Mesendoderm (in vitro differentiated cells): ENCODE measurements around the gene HDHD5.

ENCODE experiments used
- DNase-seq: peaks from one replicate; pipeline ENCODE4 v3.0.0; 2013
- H2AK5ac ChIP-seq: 2 replicates; pipeline ENCODE4 v1.6.1; 2013; ENCODE audit warnings: low read length, inconsistent platforms
- H2BK120ac ChIP-seq: 2 replicates; pipeline ENCODE4 v1.6.1; 2013; ENCODE audit warnings: low read depth, mild to moderate bottlenecking, low read length, moderate library complexity, mixed read lengths
- H2BK15ac ChIP-seq: replicated peaks from 2 replicates; pipeline ENCODE4 v1.6.1; 2013; ENCODE audit warnings: low read depth, mild to moderate bottlenecking, moderate library complexity
- H2BK5ac ChIP-seq: 2 replicates; pipeline ENCODE4 v1.6.1; 2013; ENCODE audit warnings: low read length, inconsistent platforms
- H3K18ac ChIP-seq: 2 replicates; pipeline ENCODE4 v1.6.1; 2013; ENCODE audit warnings: mild to moderate bottlenecking, low read length, mixed read lengths
- H3K23ac ChIP-seq: one replicate; pipeline ENCODE4 v1.6.1; 2013; ENCODE audit warnings: low read length
- H3K27ac ChIP-seq: 2 replicates; pipeline ENCODE4 v1.5.1; 2013; ENCODE audit warnings: low read depth, mild to moderate bottlenecking, inconsistent platforms, low read length, moderate library complexity
- H3K27me3 ChIP-seq: 2 replicates; pipeline ENCODE4 v1.6.1; 2013; ENCODE audit warnings: low read length, control low read depth, mild to moderate bottlenecking, inconsistent platforms; ENCODE audit not compliant: insufficient read depth, poor library complexity
- H3K36me3 ChIP-seq: 2 replicates; pipeline ENCODE4 v1.6.1; 2013; ENCODE audit warnings: low read length, inconsistent platforms; ENCODE audit not compliant: control insufficient read depth, insufficient read depth
- H3K4ac ChIP-seq: one replicate; pipeline ENCODE4 v1.6.1; 2013; ENCODE audit warnings: low read depth, mild to moderate bottlenecking, low read length, moderate library complexity
- H3K4me1 ChIP-seq: 2 replicates; pipeline ENCODE4 v1.6.1; 2013; ENCODE audit warnings: low read depth, low read length, inconsistent platforms; ENCODE audit not compliant: control insufficient read depth
- H3K4me2 ChIP-seq: 2 replicates; pipeline ENCODE4 v1.6.1; 2013; ENCODE audit warnings: low read length
- H3K4me3 ChIP-seq: 2 replicates; pipeline ENCODE4 v1.5.1; 2013; ENCODE audit warnings: mild to moderate bottlenecking, low read length
- H3K56ac ChIP-seq: one replicate; pipeline ENCODE4 v1.6.1; 2013; ENCODE audit warnings: low read length
- H3K79me1 ChIP-seq: 2 replicates; pipeline ENCODE4 v1.6.1; 2013; ENCODE audit warnings: low read length, inconsistent platforms
- H3K79me2 ChIP-seq: 2 replicates; pipeline ENCODE4 v1.6.1; 2013; ENCODE audit warnings: mild to moderate bottlenecking, low read length; ENCODE audit not compliant: control insufficient read depth, insufficient read depth
- H3K9ac ChIP-seq: 2 replicates; pipeline ENCODE4 v1.6.1; 2013; ENCODE audit warnings: low read length, inconsistent platforms
- H4K5ac ChIP-seq: one replicate; pipeline ENCODE4 v1.6.1; 2013; ENCODE audit warnings: low read length
- H4K8ac ChIP-seq: one replicate; pipeline ENCODE4 v1.6.1; 2013; ENCODE audit warnings: low read depth, mild to moderate bottlenecking, control low read depth, low read length, moderate library complexity
- WGBS: extraction: QIAGEN DNeasy Blood & Tissue Kit; methylation state at CpG from one replicate; pipeline ENCODE4 v1.1.7; 2013; ENCODE audit warnings: low lambda C conversion rate, missing lambda C conversion rate; ENCODE audit not compliant: insufficient coverage; ENCODE audit errors: extremely low coverage; 5-methylcytosine and 5-hydroxymethylcytosine counted together

HDHD5 gene

GRCh38 chr22:17101475-17102296 is 57.4 kb downstream of the HDHD5 start:
- H2BK15ac ChIP-seq, result no peak overlapping the region
- no peak for DNase-seq
- no peaks in the 10 kb centered on the region for H3K27me3 ChIP-seq
- no peak overlapping the region for H3K4me2 ChIP-seq
- no peak overlapping the region for H3K23ac ChIP-seq
- H3K79me2 ChIP-seq, result no peaks in the 10 kb centered on the region
- no peak overlapping the region for H2BK120ac ChIP-seq
- H3K4me3 ChIP-seq, result no peak overlapping the region
- no peak overlapping the region for H3K9ac ChIP-seq
- no peak overlapping the region for H3K18ac ChIP-seq
- H4K5ac ChIP-seq, result no peak overlapping the region
- no peak overlapping the region for H3K56ac ChIP-seq
- H2BK5ac ChIP-seq, result no peak overlapping the region
- no peaks in the 10 kb centered on the region for H3K79me1 ChIP-seq
- H3K4ac ChIP-seq, result no peak overlapping the region
- no peak overlapping the region for H4K8ac ChIP-seq
- H3K36me3 ChIP-seq, result peaks cover 9% of the 10 kb centered on the region
- no peak overlapping the region for H3K27ac ChIP-seq
- no peak overlapping the region for H2AK5ac ChIP-seq
- H3K4me1 ChIP-seq, result no peaks in the 10 kb centered on the region
- WGBS, result no CpG with 5 or more reads among the region's 14 CpGs

GRCh38 chr22:17100621-17101020 is 58.5 kb downstream of the HDHD5 start:
- Histone ChIP-seq H3K79me1 (peaks cover 5% of the 10 kb centered on the region), H3K18ac (no peak overlapping the region), H3K4ac (no peak overlapping the region), H3K23ac (no peak overlapping the region), H2BK5ac (no peak overlapping the region), H2BK120ac (no peak overlapping the region), H3K27me3 (no peaks in the 10 kb centered on the region), H3K9ac (no peak overlapping the region), H4K5ac (no peak overlapping the region), H3K27ac (no peak overlapping the region), H3K79me2 (peaks cover 3% of the 10 kb centered on the region), H3K36me3 (peaks cover 7% of the 10 kb centered on the region), H3K4me3 (no peak overlapping the region), H2BK15ac (no peak overlapping the region), H4K8ac (no peak overlapping the region), H3K56ac (no peak overlapping the region), H3K4me1 (no peaks in the 10 kb centered on the region), H2AK5ac (no peak overlapping the region), H3K4me2 (no peak overlapping the region)
- WGBS, result no CpG with 5 or more reads among the region's 6 CpGs
- no peak for DNase-seq

GRCh38 chr22:17098379-17098819 is 60.7 kb downstream of the HDHD5 start:
- H3K18ac ChIP-seq, result no peak overlapping the region
- H3K56ac ChIP-seq, result no peak overlapping the region
- no peak for DNase-seq
- no peak overlapping the region for H3K9ac ChIP-seq
- H2AK5ac ChIP-seq, result no peak overlapping the region
- H3K23ac ChIP-seq, result no peak overlapping the region
- H3K4me3 ChIP-seq, result no peak overlapping the region
- H3K79me1 ChIP-seq, result peaks cover 8% of the 10 kb centered on the region
- H3K4me1 ChIP-seq, result no peaks in the 10 kb centered on the region
- H3K79me2 ChIP-seq, result peaks cover 3% of the 10 kb centered on the region
- no peak overlapping the region for H3K4ac ChIP-seq
- WGBS, result no CpG with 5 or more reads among the region's 7 CpGs
- no peak overlapping the region for H3K4me2 ChIP-seq
- peaks cover 7% of the 10 kb centered on the region for H3K36me3 ChIP-seq
- H4K8ac ChIP-seq, result no peak overlapping the region
- no peak overlapping the region for H2BK5ac ChIP-seq
- no peak overlapping the region for H2BK120ac ChIP-seq
- no peak overlapping the region for H4K5ac ChIP-seq
- H3K27me3 ChIP-seq, result no peaks in the 10 kb centered on the region
- no peak overlapping the region for H3K27ac ChIP-seq
- H2BK15ac ChIP-seq, result no peak overlapping the region

GRCh38 chr22:17097701-17098100 is 61.4 kb downstream of the HDHD5 start:
- H4K5ac ChIP-seq, result no peak overlapping the region
- no peak overlapping the region for H3K9ac ChIP-seq
- H3K79me2 ChIP-seq, result peaks cover 3% of the 10 kb centered on the region
- WGBS, result no CpG with 5 or more reads among the region's 6 CpGs
- no peak for DNase-seq
- no peaks in the 10 kb centered on the region for H3K4me1 ChIP-seq
- H3K27me3 ChIP-seq, result no peaks in the 10 kb centered on the region
- no peak overlapping the region for H2AK5ac ChIP-seq
- no peak overlapping the region for H2BK120ac ChIP-seq
- no peak overlapping the region for H3K4ac ChIP-seq
- no peak overlapping the region for H2BK5ac ChIP-seq
- no peak overlapping the region for H4K8ac ChIP-seq
- H3K23ac ChIP-seq, result no peak overlapping the region
- H3K56ac ChIP-seq, result no peak overlapping the region
- no peak overlapping the region for H3K4me3 ChIP-seq
- no peak overlapping the region for H2BK15ac ChIP-seq
- peaks cover 7% of the 10 kb centered on the region for H3K36me3 ChIP-seq
- no peak overlapping the region for H3K18ac ChIP-seq
- no peak overlapping the region for H3K27ac ChIP-seq
- H3K4me2 ChIP-seq, result no peak overlapping the region
- H3K79me1 ChIP-seq, result peaks cover 8% of the 10 kb centered on the region

GRCh38 chr22:17097062-17097461 is 62.0 kb downstream of the HDHD5 start:
- H4K5ac ChIP-seq, result no peak overlapping the region
- DNase-seq, result no peak
- peaks cover 4% of the 10 kb centered on the region for H3K36me3 ChIP-seq
- H2AK5ac ChIP-seq, result no peak overlapping the region
- no peaks in the 10 kb centered on the region for H3K4me1 ChIP-seq
- no peak overlapping the region for H3K4me2 ChIP-seq
- no peak overlapping the region for H3K9ac ChIP-seq
- no peak overlapping the region for H3K18ac ChIP-seq
- no peaks in the 10 kb centered on the region for H3K27me3 ChIP-seq
- no peak overlapping the region for H2BK5ac ChIP-seq
- H3K79me2 ChIP-seq, result peaks cover 3% of the 10 kb centered on the region
- no peak overlapping the region for H3K56ac ChIP-seq
- H2BK120ac ChIP-seq, result no peak overlapping the region
- H4K8ac ChIP-seq, result no peak overlapping the region
- H3K79me1 ChIP-seq, result peaks cover 8% of the 10 kb centered on the region
- no CpG with 5 or more reads among the region's 6 CpGs for WGBS
- no peak overlapping the region for H3K27ac ChIP-seq
- H3K4me3 ChIP-seq, result no peak overlapping the region
- H3K4ac ChIP-seq, result no peak overlapping the region
- H2BK15ac ChIP-seq, result no peak overlapping the region
- H3K23ac ChIP-seq, result no peak overlapping the region

DNA sequence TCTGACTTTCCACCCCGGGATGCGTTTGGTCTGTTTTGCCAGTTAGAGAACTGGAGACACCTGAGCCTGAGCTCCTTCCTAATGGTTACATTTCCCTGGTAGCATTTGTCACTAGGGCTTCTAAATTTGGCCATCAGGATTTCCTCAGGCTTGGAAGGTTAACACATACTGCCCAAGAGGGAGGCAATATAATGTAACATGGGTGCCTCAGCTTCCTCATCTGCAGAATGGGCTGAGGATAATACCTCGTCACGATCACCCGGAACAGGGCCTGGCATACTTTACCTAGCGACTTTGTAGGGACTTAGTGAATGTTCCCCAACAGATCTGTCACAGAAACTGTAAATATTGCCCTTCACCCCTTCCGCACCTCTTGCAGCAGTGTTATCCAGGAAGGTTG is 63.0 kb downstream of the HDHD5 start:
- Histone ChIP-seq H3K9ac (no peak overlapping the region), H3K79me1 (peaks cover 8% of the 10 kb centered on the region), H3K23ac (no peak overlapping the region), H2BK15ac (no peak overlapping the region), H4K5ac (no peak overlapping the region), H3K79me2 (peaks cover 3% of the 10 kb centered on the region), H3K56ac (no peak overlapping the region), H4K8ac (no peak overlapping the region), H2AK5ac (no peak overlapping the region), H2BK120ac (no peak overlapping the region), H3K4ac (no peak overlapping the region), H3K4me2 (no peak overlapping the region), H3K27me3 (no peaks in the 10 kb centered on the region), H3K36me3 (peaks cover 2% of the 10 kb centered on the region), H2BK5ac (no peak overlapping the region), H3K27ac (no peak overlapping the region), H3K18ac (no peak overlapping the region), H3K4me3 (no peak overlapping the region), H3K4me1 (no peaks in the 10 kb centered on the region)
- WGBS, result no CpG with 5 or more reads among the region's 7 CpGs
- no peak for DNase-seq
